ENCODE data around the gene BEST2.
A peak's percentile ranks its signal among the peaks of the same experiment; 100 is the strongest.

Gene BEST2

GRCh38 chr19:12796146-12797071 is 44.8 kb downstream of the BEST2 start:
- TF ChIP-seq YY1 (IDR thresholded peaks at IDR 0.05; ENCODE audit: low read depth) (no peak; the same call in 1 of the 2 replicates), NFIC (IDR thresholded peaks at IDR 0.05) (no peak; the same call in 1 of the 2 replicates), CEBPB (IDR thresholded peaks at IDR 0.05) (no peak), ZBTB7A (IDR thresholded peaks at IDR 0.05; ENCODE audit: low read depth) (no peak), TAF1 (IDR thresholded peaks at IDR 0.05; ENCODE audit: low read depth) (no peak), RAD21 (IDR thresholded peaks at IDR 0.05; ENCODE audit: low read depth) (peak; percentile 96), CREB1 (IDR thresholded peaks at IDR 0.05; ENCODE audit: low read depth) (no peak), EGR1 (IDR thresholded peaks at IDR 0.05) (no peak), MAX (IDR thresholded peaks at IDR 0.05) (peak; percentile 41; the same call in 1 of the 2 replicates), EP300 (IDR thresholded peaks at IDR 0.05; ENCODE audit: borderline replicate concordance) (no peak; the same call in 1 of the 2 replicates), FOXM1 (IDR thresholded peaks at IDR 0.05; ENCODE audit: borderline replicate concordance, low read depth) (no peak), TEAD4 (IDR thresholded peaks at IDR 0.05) (no peak), TCF12 (IDR thresholded peaks at IDR 0.05; ENCODE audit: low read depth) (peak; percentile 31; the same call in 1 of the 2 replicates), REST (IDR thresholded peaks at IDR 0.05; ENCODE audit: low read depth) (no peak)

- TF ChIP-seq CEBPB (IDR thresholded peaks at IDR 0.05): no peak
- no peak for TF ChIP-seq TCF12 (IDR thresholded peaks at IDR 0.05; ENCODE audit: low read depth)
- TF ChIP-seq YY1 (IDR thresholded peaks at IDR 0.05; ENCODE audit: low read depth): no peak
- no peak for TF ChIP-seq MAX (IDR thresholded peaks at IDR 0.05)
- no peak for TF ChIP-seq USF1 (IDR thresholded peaks at IDR 0.05)
These were observed 45.6 kb downstream of the BEST2 start for GRCh38 chr19:12797141-12797587.

GRCh38 chr19:12799742-12800465 is 48.3 kb downstream of the BEST2 start:
- no peak for TF ChIP-seq EGR1 (IDR thresholded peaks at IDR 0.05)
- no peak for TF ChIP-seq YY1 (IDR thresholded peaks at IDR 0.05; ENCODE audit: low read depth)
- no peak for TF ChIP-seq REST (IDR thresholded peaks at IDR 0.05; ENCODE audit: low read depth)
- no peak for TF ChIP-seq TCF12 (IDR thresholded peaks at IDR 0.05; ENCODE audit: low read depth)
- no peak for TF ChIP-seq TEAD4 (IDR thresholded peaks at IDR 0.05)
- no peak for TF ChIP-seq CREB1 (IDR thresholded peaks at IDR 0.05; ENCODE audit: low read depth)

- TF ChIP-seq YY1 (IDR thresholded peaks at IDR 0.05; ENCODE audit: low read depth) (no peak), TCF12 (IDR thresholded peaks at IDR 0.05; ENCODE audit: low read depth) (no peak), NFIC (IDR thresholded peaks at IDR 0.05) (no peak), REST (IDR thresholded peaks at IDR 0.05; ENCODE audit: low read depth) (no peak), TEAD4 (IDR thresholded peaks at IDR 0.05) (no peak), ZBTB7A (IDR thresholded peaks at IDR 0.05; ENCODE audit: low read depth) (no peak), USF1 (IDR thresholded peaks at IDR 0.05) (no peak), TAF1 (IDR thresholded peaks at IDR 0.05; ENCODE audit: low read depth) (no peak), EGR1 (IDR thresholded peaks at IDR 0.05) (no peak), EP300 (IDR thresholded peaks at IDR 0.05; ENCODE audit: borderline replicate concordance) (no peak)
These were observed 48.8 kb downstream of the BEST2 start for GRCh38 chr19:12800466-12800770.

All from Ishikawa (cell line).